HEK293 (cell line): ENCODE results near the gene COPZ1.

Source experiments
- GFI1B ChIP-seq: fragments of 450-650 bp; formaldehyde crosslinking; IDR thresholded peaks from 2 replicates; pipeline ENCODE4 v1.5.1; 2016; ENCODE audit warnings: missing biosample characterization, missing genetic modification characterization
- KLF16 ChIP-seq: fragments of 450-650 bp; formaldehyde crosslinking; IDR thresholded peaks from 2 replicates; pipeline ENCODE4 v1.5.1; 2017; ENCODE audit warnings: missing biosample characterization, missing genetic modification characterization
- MYNN ChIP-seq: fragments of 450-650 bp; formaldehyde crosslinking; IDR thresholded peaks from 2 replicates; pipeline ENCODE4 v1.5.1; 2016; ENCODE audit warnings: missing biosample characterization, missing genetic modification characterization, borderline replicate concordance
- PRDM4 ChIP-seq: fragments of 450-650 bp; formaldehyde crosslinking; IDR thresholded peaks from 2 replicates; pipeline ENCODE4 v1.5.1; 2017; ENCODE audit warnings: missing biosample characterization, missing genetic modification characterization
- PRDM6 ChIP-seq: fragments of 450-650 bp; formaldehyde crosslinking; IDR thresholded peaks from 2 replicates; pipeline ENCODE4 v1.5.1; 2017; ENCODE audit warnings: missing biosample characterization, missing genetic modification characterization
- YY2 ChIP-seq: fragments of 450-650 bp; formaldehyde crosslinking; IDR thresholded peaks from 2 replicates; pipeline ENCODE4 v1.5.1; 2016; ENCODE audit warnings: missing biosample characterization, missing genetic modification characterization
- ZNF132 ChIP-seq: fragments of 450-650 bp; formaldehyde crosslinking; IDR thresholded peaks from 2 replicates; pipeline ENCODE4 v1.5.1; 2017; ENCODE audit warnings: missing biosample characterization, missing genetic modification characterization, borderline replicate concordance
- ZNF138 ChIP-seq: fragments of 450-650 bp; formaldehyde crosslinking; IDR thresholded peaks from 2 replicates; pipeline ENCODE4 v1.5.1; 2016; ENCODE audit warnings: missing biosample characterization, missing genetic modification characterization, borderline replicate concordance
- ZNF16 ChIP-seq: fragments of 450-650 bp; formaldehyde crosslinking; IDR thresholded peaks from 2 replicates; pipeline ENCODE4 v1.5.1; 2016; ENCODE audit warnings: low read depth, missing biosample characterization, missing genetic modification characterization
- ZNF2 ChIP-seq: fragments of 450-650 bp; formaldehyde crosslinking; IDR thresholded peaks from 2 replicates; pipeline ENCODE4 v1.5.1; 2016; ENCODE audit warnings: missing biosample characterization, missing genetic modification characterization
- ZNF214 ChIP-seq: fragments of 450-650 bp; formaldehyde crosslinking; IDR thresholded peaks from 2 replicates; pipeline ENCODE4 v1.5.1; 2017; ENCODE audit warnings: missing biosample characterization, mild to moderate bottlenecking, missing genetic modification characterization, borderline replicate concordance
- ZNF239 ChIP-seq: fragments of 450-650 bp; formaldehyde crosslinking; IDR thresholded peaks from 2 replicates; pipeline ENCODE4 v1.5.1; 2016; ENCODE audit warnings: missing biosample characterization, missing genetic modification characterization
- ZNF24 ChIP-seq: fragments of 450-650 bp; formaldehyde crosslinking; IDR thresholded peaks from 2 replicates; pipeline ENCODE4 v1.5.1; 2016; ENCODE audit warnings: missing biosample characterization, missing genetic modification characterization
- ZNF302 ChIP-seq: fragments of 450-650 bp; formaldehyde crosslinking; IDR thresholded peaks from 2 replicates; pipeline ENCODE4 v1.5.1; 2016; ENCODE audit warnings: missing biosample characterization, missing genetic modification characterization, low read depth
- ZNF354C ChIP-seq: fragments of 450-650 bp; formaldehyde crosslinking; IDR thresholded peaks from 2 replicates; pipeline ENCODE4 v1.5.1; 2016; ENCODE audit warnings: missing biosample characterization, missing genetic modification characterization, low read depth, borderline replicate concordance
- ZNF391 ChIP-seq: fragments of 450-650 bp; formaldehyde crosslinking; IDR thresholded peaks from 2 replicates; pipeline ENCODE4 v1.5.1; 2016; ENCODE audit warnings: low read depth, missing biosample characterization, missing genetic modification characterization, borderline replicate concordance
- ZNF549 ChIP-seq: fragments of 450-650 bp; IDR thresholded peaks from 2 replicates; pipeline ENCODE4 v1.5.1; 2018; ENCODE audit warnings: missing biosample characterization, missing genetic modification characterization, mild to moderate bottlenecking, inconsistent platforms, moderate library complexity
- ZNF623 ChIP-seq: fragments of 450-650 bp; formaldehyde crosslinking; IDR thresholded peaks from 2 replicates; pipeline ENCODE4 v1.5.1; 2016; ENCODE audit warnings: missing biosample characterization, missing genetic modification characterization
- ZNF658 ChIP-seq: fragments of 450-650 bp; formaldehyde crosslinking; IDR thresholded peaks from 2 replicates; pipeline ENCODE4; 2016; ENCODE audit warnings: missing biosample characterization, missing genetic modification characterization
- ZNF670 ChIP-seq: fragments of 450-650 bp; formaldehyde crosslinking; IDR thresholded peaks from 2 replicates; pipeline ENCODE4 v1.5.1; 2016; ENCODE audit warnings: missing biosample characterization, missing genetic modification characterization, low read depth
- ZNF785 ChIP-seq: fragments of 450-650 bp; formaldehyde crosslinking; IDR thresholded peaks from 2 replicates; pipeline ENCODE4 v1.5.1; 2016; ENCODE audit warnings: missing biosample characterization, missing genetic modification characterization
- ZNF791 ChIP-seq: fragments of 450-650 bp; formaldehyde crosslinking; IDR thresholded peaks from 2 replicates; pipeline ENCODE4 v1.5.1; 2016; ENCODE audit warnings: missing biosample characterization, missing genetic modification characterization
- ZNF792 ChIP-seq: fragments of 450-650 bp; formaldehyde crosslinking; IDR thresholded peaks from 2 replicates; pipeline ENCODE4 v1.5.1; 2016; ENCODE audit warnings: missing biosample characterization, missing genetic modification characterization
- TF ChIP-seq, protein P1 (sequence below): fragments of 450-650 bp; formaldehyde crosslinking; conservative IDR thresholded peaks from 2 replicates; pipeline ENCODE4 v1.5.1; 2016; ENCODE audit warnings: low read depth, missing biosample characterization, missing genetic modification characterization
- TF ChIP-seq, protein P2 (sequence below): fragments of 450-650 bp; formaldehyde crosslinking; IDR thresholded peaks from 2 replicates; pipeline ENCODE4 v1.5.1; 2016; ENCODE audit warnings: missing biosample characterization, missing genetic modification characterization

COPZ1 gene

GRCh38 chr12:54358945-54359761, 34.2 kb downstream of the COPZ1 start (continued):
- peak; percentile 96 for TF ChIP-seq ZNF2
- peak; percentile 98 for TF ChIP-seq ZNF24
- no peak for TF ChIP-seq ZNF214 (tag by site-specific recombination)
- peak; percentile 60; the same call in 1 of the 2 replicates for TF ChIP-seq ZNF239 (tag by site-specific recombination)
- peak; percentile 87 for TF ChIP-seq ZNF785
- TF ChIP-seq, protein P1, sequence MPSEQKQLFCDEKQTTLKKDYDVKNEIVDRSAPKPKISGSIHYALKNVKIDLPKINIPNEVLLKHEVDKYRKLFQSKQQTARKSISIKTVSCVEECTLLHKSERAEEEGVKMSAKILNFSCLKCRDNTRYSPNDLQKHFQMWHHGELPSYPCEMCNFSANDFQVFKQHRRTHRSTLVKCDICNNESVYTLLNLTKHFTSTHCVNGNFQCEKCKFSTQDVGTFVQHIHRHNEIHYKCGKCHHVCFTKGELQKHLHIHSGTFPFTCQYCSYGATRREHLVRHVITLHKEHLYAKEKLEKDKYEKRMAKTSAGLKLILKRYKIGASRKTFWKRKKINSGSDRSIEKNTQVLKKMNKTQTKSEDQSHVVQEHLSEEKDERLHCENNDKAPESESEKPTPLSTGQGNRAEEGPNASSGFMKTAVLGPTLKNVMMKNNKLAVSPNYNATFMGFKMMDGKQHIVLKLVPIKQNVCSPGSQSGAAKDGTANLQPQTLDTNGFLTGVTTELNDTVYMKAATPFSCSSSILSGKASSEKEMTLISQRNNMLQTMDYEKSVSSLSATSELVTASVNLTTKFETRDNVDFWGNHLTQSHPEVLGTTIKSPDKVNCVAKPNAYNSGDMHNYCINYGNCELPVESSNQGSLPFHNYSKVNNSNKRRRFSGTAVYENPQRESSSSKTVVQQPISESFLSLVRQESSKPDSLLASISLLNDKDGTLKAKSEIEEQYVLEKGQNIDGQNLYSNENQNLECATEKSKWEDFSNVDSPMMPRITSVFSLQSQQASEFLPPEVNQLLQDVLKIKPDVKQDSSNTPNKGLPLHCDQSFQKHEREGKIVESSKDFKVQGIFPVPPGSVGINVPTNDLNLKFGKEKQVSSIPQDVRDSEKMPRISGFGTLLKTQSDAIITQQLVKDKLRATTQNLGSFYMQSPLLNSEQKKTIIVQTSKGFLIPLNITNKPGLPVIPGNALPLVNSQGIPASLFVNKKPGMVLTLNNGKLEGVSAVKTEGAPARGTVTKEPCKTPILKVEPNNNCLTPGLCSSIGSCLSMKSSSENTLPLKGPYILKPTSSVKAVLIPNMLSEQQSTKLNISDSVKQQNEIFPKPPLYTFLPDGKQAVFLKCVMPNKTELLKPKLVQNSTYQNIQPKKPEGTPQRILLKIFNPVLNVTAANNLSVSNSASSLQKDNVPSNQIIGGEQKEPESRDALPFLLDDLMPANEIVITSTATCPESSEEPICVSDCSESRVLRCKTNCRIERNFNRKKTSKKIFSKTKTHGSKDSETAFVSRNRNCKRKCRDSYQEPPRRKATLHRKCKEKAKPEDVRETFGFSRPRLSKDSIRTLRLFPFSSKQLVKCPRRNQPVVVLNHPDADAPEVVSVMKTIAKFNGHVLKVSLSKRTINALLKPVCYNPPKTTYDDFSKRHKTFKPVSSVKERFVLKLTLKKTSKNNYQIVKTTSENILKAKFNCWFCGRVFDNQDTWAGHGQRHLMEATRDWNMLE (tag by site-specific recombination): peak; percentile 61
- TF ChIP-seq YY2 (tag by site-specific recombination): peak; percentile 47; the same call in 1 of the 2 replicates
- no peak for TF ChIP-seq ZNF791 (tag by site-specific recombination)
- TF ChIP-seq ZNF792 (tag by site-specific recombination): peak; percentile 31; the same call in 1 of the 2 replicates
- TF ChIP-seq GFI1B (tag by site-specific recombination): peak; percentile 100
- no peak for TF ChIP-seq ZNF132
- no peak for TF ChIP-seq ZNF354C (tag by site-specific recombination)
- no peak for TF ChIP-seq ZNF658 (tag by site-specific recombination)
- TF ChIP-seq ZNF670 (tag by site-specific recombination): no peak
- peak; percentile 95 for TF ChIP-seq ZNF391 (tag by site-specific recombination)
- no peak for TF ChIP-seq ZNF549 (tag by site-specific recombination)
- no peak for TF ChIP-seq ZNF16 (tag by site-specific recombination)
- no peak for TF ChIP-seq ZNF138 (tag by site-specific recombination)
- TF ChIP-seq ZNF623: peak; percentile 48
- no peak; the same call in 1 of the 2 replicates for TF ChIP-seq PRDM6
- peak; percentile 92 for TF ChIP-seq PRDM4 (tag by site-specific recombination)
- TF ChIP-seq, protein P2, sequence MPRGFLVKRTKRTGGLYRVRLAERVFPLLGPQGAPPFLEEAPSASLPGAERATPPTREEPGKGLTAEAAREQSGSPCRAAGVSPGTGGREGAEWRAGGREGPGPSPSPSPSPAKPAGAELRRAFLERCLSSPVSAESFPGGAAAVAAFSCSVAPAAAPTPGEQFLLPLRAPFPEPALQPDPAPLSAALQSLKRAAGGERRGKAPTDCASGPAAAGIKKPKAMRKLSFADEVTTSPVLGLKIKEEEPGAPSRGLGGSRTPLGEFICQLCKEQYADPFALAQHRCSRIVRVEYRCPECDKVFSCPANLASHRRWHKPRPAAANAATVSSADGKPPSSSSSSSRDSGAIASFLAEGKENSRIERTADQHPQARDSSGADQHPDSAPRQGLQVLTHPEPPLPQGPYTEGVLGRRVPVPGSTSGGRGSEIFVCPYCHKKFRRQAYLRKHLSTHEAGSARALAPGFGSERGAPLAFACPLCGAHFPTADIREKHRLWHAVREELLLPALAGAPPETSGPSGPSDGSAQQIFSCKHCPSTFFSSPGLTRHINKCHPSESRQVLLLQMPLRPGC (tag by site-specific recombination): peak; percentile 99
- TF ChIP-seq ZNF302 (tag by site-specific recombination): no peak
- peak; percentile 79; the same call in 1 of the 2 replicates for TF ChIP-seq MYNN (tag by site-specific recombination)
- peak; percentile 99 for TF ChIP-seq KLF16 (tag by site-specific recombination)
